Transverse colon (tissue), 4 donors: ENCODE measurements around the gene CREBBP.

Experiments
- EP300 ChIP-seq: sonication (generic); formaldehyde crosslinking; IDR thresholded peaks from one replicate; pipeline ENCODE4 v1.6.1; 2017; ENCODE audit warnings: antibody characterized with exemption, low read depth
- POLR2A ChIP-seq: fragments of 450-650 bp; IDR thresholded peaks from one replicate; pipeline ENCODE4 v1.6.1; 2016; ENCODE audit warnings: antibody characterized with exemption, mild to moderate bottlenecking, moderate library complexity
- POLR2AphosphoS5 ChIP-seq, 3 donors: sonication (generic); formaldehyde crosslinking; IDR thresholded peaks; one replicate each; pipeline ENCODE4 v1.6.1; 2016; ENCODE audit warnings: antibody characterized with exemption in 3 of 3
- TF ChIP-seq, protein P1 (sequence below), 5 experiments: fragments of 200-600 bp in 3 of 5; fragments of 450-650 bp in 2 of 5; sonication (generic) in 3 of 5; IDR thresholded peaks; 1 replicate in 2 of 5; 2 replicates in 3 of 5; pipeline ENCODE4 v1.5.1; 2016 to 2017; ENCODE audit warnings: antibody characterized with exemption in 5 of 5, inconsistent platforms in 3 of 5, mild to moderate bottlenecking in 2 of 5, moderate library complexity in 1 of 5

- TF ChIP-seq, protein P1, sequence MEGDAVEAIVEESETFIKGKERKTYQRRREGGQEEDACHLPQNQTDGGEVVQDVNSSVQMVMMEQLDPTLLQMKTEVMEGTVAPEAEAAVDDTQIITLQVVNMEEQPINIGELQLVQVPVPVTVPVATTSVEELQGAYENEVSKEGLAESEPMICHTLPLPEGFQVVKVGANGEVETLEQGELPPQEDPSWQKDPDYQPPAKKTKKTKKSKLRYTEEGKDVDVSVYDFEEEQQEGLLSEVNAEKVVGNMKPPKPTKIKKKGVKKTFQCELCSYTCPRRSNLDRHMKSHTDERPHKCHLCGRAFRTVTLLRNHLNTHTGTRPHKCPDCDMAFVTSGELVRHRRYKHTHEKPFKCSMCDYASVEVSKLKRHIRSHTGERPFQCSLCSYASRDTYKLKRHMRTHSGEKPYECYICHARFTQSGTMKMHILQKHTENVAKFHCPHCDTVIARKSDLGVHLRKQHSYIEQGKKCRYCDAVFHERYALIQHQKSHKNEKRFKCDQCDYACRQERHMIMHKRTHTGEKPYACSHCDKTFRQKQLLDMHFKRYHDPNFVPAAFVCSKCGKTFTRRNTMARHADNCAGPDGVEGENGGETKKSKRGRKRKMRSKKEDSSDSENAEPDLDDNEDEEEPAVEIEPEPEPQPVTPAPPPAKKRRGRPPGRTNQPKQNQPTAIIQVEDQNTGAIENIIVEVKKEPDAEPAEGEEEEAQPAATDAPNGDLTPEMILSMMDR (IDR thresholded peaks at IDR 0.05): no peak
- no peak for TF ChIP-seq POLR2A
- TF ChIP-seq POLR2AphosphoS5 (IDR thresholded peaks at IDR 0.05): no peak
- TF ChIP-seq EP300: no peak
Observed at GRCh38 chr16:3738128-3738527, 142.4 kb downstream of the CREBBP start.
